Liver (tissue), 9 donors: ENCODE data around the gene SHLD1. TPM values are rescaled to one million over a fixed set of nuclear protein-coding genes. Genes with fewer than 3 reads are reported as not detected.

Source experiments
- DNase-seq: peaks from one replicate; pipeline ENCODE4 v3.0.0-alpha.2; 2017; ENCODE audit warnings: low spot score
- H3K27ac ChIP-seq, 2 donors: one replicate each; pipeline ENCODE4 v1.7.0; 2013; ENCODE audit warnings: inconsistent platforms in 2 of 2, low read length in 2 of 2, control low read depth in 1 of 2, low read depth in 1 of 2, mild to moderate bottlenecking in 1 of 2
- H3K27me3 ChIP-seq, 4 donors: one replicate each; pipeline versions ENCODE4 v1.6.1 to v1.7.0; 2013; ENCODE audit warnings: low read length in 3 of 4, inconsistent platforms in 1 of 4, mild to moderate bottlenecking in 1 of 4, moderate library complexity in 1 of 4; ENCODE audit not compliant: control insufficient read depth in 4 of 4, insufficient read depth in 4 of 4
- H3K36me3 ChIP-seq, 4 donors: one replicate each; pipeline versions ENCODE4 v1.6.1 to v1.7.0; 2013; ENCODE audit warnings: low read length in 3 of 4, mild to moderate bottlenecking in 3 of 4, low read depth in 1 of 4, moderate library complexity in 1 of 4; ENCODE audit not compliant: control insufficient read depth in 4 of 4, insufficient read depth in 3 of 4
- H3K4me1 ChIP-seq, 4 donors: one replicate each; pipeline versions ENCODE4 v1.6.1 to v1.7.0; 2013; ENCODE audit warnings: low read length in 3 of 4, mild to moderate bottlenecking in 3 of 4, moderate library complexity in 1 of 4; ENCODE audit not compliant: control insufficient read depth in 4 of 4, insufficient read depth in 4 of 4
- H3K4me3 ChIP-seq, 3 donors: one replicate each; pipeline versions ENCODE4 v1.6.1 to v1.7.0; 2013; ENCODE audit warnings: low read length in 3 of 3, control low read depth in 1 of 3, low read depth in 1 of 3, mild to moderate bottlenecking in 1 of 3
- H3K9ac ChIP-seq, 2 donors: one replicate each; pipeline ENCODE4 v1.7.0; 2013; ENCODE audit warnings: low read length in 2 of 2, mild to moderate bottlenecking in 2 of 2, moderate library complexity in 2 of 2, control low read depth in 1 of 2, low read depth in 1 of 2
- H3K9me3 ChIP-seq, 4 donors: one replicate each; pipeline versions ENCODE4 v1.6.1 to v1.7.0; 2013; ENCODE audit warnings: low read length in 3 of 4; ENCODE audit not compliant: control insufficient read depth in 4 of 4
- CTCF ChIP-seq: fragments of 150-350 bp; IDR thresholded peaks from 2 replicates; pipeline ENCODE4 v1.5.1; 2017; ENCODE audit warnings: improper control_type of control experiment, low read depth, low read length; ENCODE audit not compliant: missing input control
- EGR1 ChIP-seq, 2 donors: IDR thresholded peaks; 2 replicates each; pipeline ENCODE4 v1.6.1; 2016 to 2018; ENCODE audit warnings: antibody characterized with exemption in 2 of 2, low read depth in 2 of 2
- GABPA ChIP-seq, 2 donors: IDR thresholded peaks in 1 of 2; conservative IDR thresholded peaks in 1 of 2; 2 replicates each; pipeline ENCODE4 v1.6.1; 2016; ENCODE audit warnings: antibody characterized with exemption in 2 of 2, mild to moderate bottlenecking in 1 of 2, moderate library complexity in 1 of 2
- JUND ChIP-seq, 2 donors: IDR thresholded peaks; 2 replicates each; pipeline ENCODE4 v1.6.1; 2016; ENCODE audit warnings: antibody characterized with exemption in 2 of 2
- MAX ChIP-seq: IDR thresholded peaks from 2 replicates; pipeline ENCODE4 v1.6.1; 2016; ENCODE audit warnings: antibody characterized with exemption
- REST ChIP-seq: IDR thresholded peaks from 2 replicates; pipeline ENCODE4 v1.6.1; 2016; ENCODE audit warnings: antibody characterized with exemption, mild to moderate bottlenecking
- TAF1 ChIP-seq: conservative IDR thresholded peaks from 2 replicates; pipeline ENCODE4 v1.6.1; 2016; ENCODE audit warnings: antibody characterized with exemption, mild to moderate bottlenecking
- WGBS: extraction: QIAGEN DNeasy Blood & Tissue Kit; methylation state at CpG from one replicate; pipeline ENCODE4 v1.1.7; 2013; 5-methylcytosine and 5-hydroxymethylcytosine counted together
- polyA plus RNA-seq, 2 donors: library from polyadenylated mRNA; stranded (reverse) in 1 of 2; unstranded in 1 of 2; fragments of 200-250 nt in 1 of 2; fragments of >200 nt in 1 of 2; fragmentation: Nextera tagmentation in 1 of 2; extraction: Ambion mirVana in 1 of 2; gene quantifications; one replicate each; pipeline versions ENCODE4 v1.2.1 to v1.2.3, GENCODE V29; 2013 to 2015
- total RNA-seq, 2 donors: library from RNA; depleted of rRNA; stranded (reverse); fragments of >200 nt; gene quantifications; one replicate each; pipeline ENCODE4 v1.2.3, GENCODE V29; 2014
- donor health status: healthy.
- donor health status: healthy.
- donor health status: healthy.
- donor health status: healthy.
- donor health status: healthy.

Gene SHLD1
- total and polyA plus RNA-seq, 4 donors = 0.92 to 5.0 (median 2.0) TPM

- no peak for TF ChIP-seq REST
- TF ChIP-seq JUND (IDR thresholded peaks at IDR 0.05) = no peak
- TF ChIP-seq CTCF = no peak
These were observed 149.2 kb downstream of the SHLD1 start (continued) for GRCh38 chr20:5899444-5899843.

- no peak for DNase-seq
- H3K36me3 ChIP-seq = no peaks in the 10 kb centered on the region
- H3K4me1 ChIP-seq = no peaks in the 10 kb centered on the region
- TF ChIP-seq GABPA (IDR thresholded peaks at IDR 0.05 in 1 of 2, conservative IDR thresholded peaks at IDR 0.05 in 1 of 2) (no peak), EGR1 (IDR thresholded peaks at IDR 0.05; ENCODE audit: low read depth in 2 of 2) (no peak), TAF1 (no peak)
- WGBS = 68% methylated on average over 1 of the region's 1 CpG
- H3K4me3 ChIP-seq = no peak overlapping the region
- H3K9me3 ChIP-seq = no peaks in the 10 kb centered on the region
- no peaks in the 10 kb centered on the region for H3K27me3 ChIP-seq
- H3K9ac ChIP-seq = no peak overlapping the region
- no peak overlapping the region for H3K27ac ChIP-seq
These were observed 150.7 kb downstream of the SHLD1 start for GRCh38 chr20:5900908-5901307.

GRCh38 chr20:5908981-5909380 lies 158.8 kb downstream of the SHLD1 start:
- WGBS = 58% methylated on average over 2 of the region's 2 CpGs
- peaks cover 0 to 4% (median 0%) of the 10 kb centered on the region in 4 donors for H3K27me3 ChIP-seq
- no peak overlapping the region for H3K4me3 ChIP-seq
- no peaks in the 10 kb centered on the region for H3K9me3 ChIP-seq
- H3K36me3 ChIP-seq = no peaks in the 10 kb centered on the region
- no peak for DNase-seq
- no peak overlapping the region for H3K9ac ChIP-seq
- TF ChIP-seq MAX (no peak), REST (no peak)
- peaks cover 0 to 3% (median 1%) of the 10 kb centered on the region in 4 donors for H3K4me1 ChIP-seq
- no peak overlapping the region for H3K27ac ChIP-seq
